Kidney epithelial cell (primary cell): ENCODE data around the gene ECHDC3. TPM values are rescaled to one million over a fixed set of nuclear protein-coding genes. Genes with fewer than 3 reads are reported as not detected.
"Not testable (repeated sequence)": the region's sequence is repeated elsewhere in the genome, so short reads cannot be mapped to it uniquely, and the experiment has no call there.

Source experiments
- DNase-seq: peaks from one replicate; pipeline ENCODE4 v3.0.0-alpha.2; 2010; ENCODE audit warnings: low read depth
- H3K27me3 ChIP-seq: 2 replicates; pipeline ENCODE4 v1.6.0; 2011; ENCODE audit warnings: low read length; ENCODE audit not compliant: control insufficient read depth, insufficient read depth
- H3K36me3 ChIP-seq: 2 replicates; pipeline ENCODE4 v1.5.1; 2011; ENCODE audit warnings: low read length; ENCODE audit not compliant: control insufficient read depth, insufficient read depth
- H3K4me3 ChIP-seq: 2 replicates; pipeline ENCODE4 v1.5.1; 2011; ENCODE audit warnings: low read depth, mild to moderate bottlenecking, control low read depth, low read length
- total RNA-seq: library from RNA; depleted of rRNA; stranded (reverse); fragments of >200 nt; gene quantifications from 2 replicates; pipeline ENCODE4 v1.2.3, GENCODE V29; 2015
- TF ChIP-seq, protein P1 (sequence below): IDR thresholded peaks from 2 replicates; pipeline ENCODE4 v1.5.1; 2011; ENCODE audit warnings: mild to moderate bottlenecking, moderate library complexity, low read length, control low read depth, inconsistent platforms; ENCODE audit not compliant: insufficient read depth, poor library complexity, severe bottlenecking

ECHDC3 gene
- total RNA-seq, 1 donor from 2014 or later: 35.1 TPM

DNA sequence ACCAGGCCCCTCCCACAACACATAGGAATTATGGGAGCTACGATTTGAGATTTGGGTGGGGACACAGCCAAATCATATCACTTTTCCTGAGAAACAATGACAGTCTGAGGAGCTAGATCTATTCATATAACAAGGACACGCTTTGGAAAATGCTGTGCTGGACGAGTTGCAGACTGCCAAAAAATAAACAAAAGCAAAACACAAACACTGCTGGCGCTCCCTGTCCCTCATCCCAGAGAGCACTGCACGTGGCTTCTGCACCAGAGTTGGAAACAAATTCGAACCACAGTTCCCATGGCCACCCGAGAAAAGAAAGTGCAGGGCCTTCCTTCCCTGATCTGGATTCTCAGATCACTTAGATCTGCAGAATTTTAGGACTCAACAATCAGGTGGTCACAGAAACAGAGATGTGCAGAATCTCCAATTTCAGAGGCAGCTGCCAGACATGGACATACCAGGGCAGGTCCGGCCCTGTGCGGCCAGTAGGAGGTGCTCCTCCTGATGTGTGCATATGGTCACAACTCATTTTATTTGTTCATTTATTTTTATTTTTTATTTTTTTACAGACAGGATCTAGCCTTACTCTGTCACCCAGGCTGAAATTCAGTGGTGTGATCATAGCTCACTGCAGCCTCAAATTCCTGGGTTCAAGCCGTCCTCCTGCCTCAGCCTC lies 35.2 kb upstream of the ECHDC3 start:
- no peaks in the 10 kb centered on the region for H3K27me3 ChIP-seq
- H3K4me3 ChIP-seq: no peak overlapping the region
- DNase-seq: no peak
- H3K36me3 ChIP-seq: no peaks in the 10 kb centered on the region
- TF ChIP-seq, protein P1, sequence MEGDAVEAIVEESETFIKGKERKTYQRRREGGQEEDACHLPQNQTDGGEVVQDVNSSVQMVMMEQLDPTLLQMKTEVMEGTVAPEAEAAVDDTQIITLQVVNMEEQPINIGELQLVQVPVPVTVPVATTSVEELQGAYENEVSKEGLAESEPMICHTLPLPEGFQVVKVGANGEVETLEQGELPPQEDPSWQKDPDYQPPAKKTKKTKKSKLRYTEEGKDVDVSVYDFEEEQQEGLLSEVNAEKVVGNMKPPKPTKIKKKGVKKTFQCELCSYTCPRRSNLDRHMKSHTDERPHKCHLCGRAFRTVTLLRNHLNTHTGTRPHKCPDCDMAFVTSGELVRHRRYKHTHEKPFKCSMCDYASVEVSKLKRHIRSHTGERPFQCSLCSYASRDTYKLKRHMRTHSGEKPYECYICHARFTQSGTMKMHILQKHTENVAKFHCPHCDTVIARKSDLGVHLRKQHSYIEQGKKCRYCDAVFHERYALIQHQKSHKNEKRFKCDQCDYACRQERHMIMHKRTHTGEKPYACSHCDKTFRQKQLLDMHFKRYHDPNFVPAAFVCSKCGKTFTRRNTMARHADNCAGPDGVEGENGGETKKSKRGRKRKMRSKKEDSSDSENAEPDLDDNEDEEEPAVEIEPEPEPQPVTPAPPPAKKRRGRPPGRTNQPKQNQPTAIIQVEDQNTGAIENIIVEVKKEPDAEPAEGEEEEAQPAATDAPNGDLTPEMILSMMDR: peak; percentile 6

DNA sequence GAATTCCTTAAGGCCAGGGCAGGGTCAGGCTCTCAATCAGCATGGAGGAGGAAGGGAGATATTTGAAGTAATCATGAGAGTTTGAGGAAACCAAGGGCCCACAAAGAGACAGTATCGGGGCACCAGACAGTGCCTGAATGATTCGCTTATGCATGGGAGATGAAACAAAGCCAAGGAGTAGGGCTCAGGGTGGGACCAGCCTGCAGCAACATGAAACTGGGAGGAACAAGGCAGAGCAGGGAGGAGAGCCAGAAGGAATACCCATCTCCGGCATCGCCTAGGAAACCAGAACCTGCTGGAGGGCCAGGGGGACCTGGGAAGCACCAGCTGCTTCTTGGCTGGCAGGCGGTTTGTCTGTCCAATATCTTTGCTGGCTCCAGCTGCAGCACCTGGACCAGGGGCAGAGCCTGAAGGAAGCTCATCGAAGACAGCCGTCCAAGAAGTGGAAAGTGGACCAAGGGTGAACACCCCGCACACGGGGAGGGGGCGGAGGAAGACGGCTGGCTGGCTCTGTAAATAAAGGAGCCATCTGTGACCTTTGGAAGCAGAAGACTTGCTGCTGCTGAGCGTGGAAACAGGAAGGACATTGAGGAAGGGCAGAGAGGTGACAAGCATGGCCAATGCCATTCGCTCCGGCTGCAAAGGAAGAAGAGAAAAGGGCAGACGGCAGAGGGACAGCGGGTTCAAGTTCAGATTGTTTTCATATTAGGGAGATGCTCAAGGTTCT lies 34.4 kb upstream of the ECHDC3 start:
- H3K36me3 ChIP-seq: no peaks in the 10 kb centered on the region
- H3K27me3 ChIP-seq: no peaks in the 10 kb centered on the region
- TF ChIP-seq, protein P1: no peak
- H3K4me3 ChIP-seq: no peak overlapping the region
- DNase-seq: no peak

DNA sequence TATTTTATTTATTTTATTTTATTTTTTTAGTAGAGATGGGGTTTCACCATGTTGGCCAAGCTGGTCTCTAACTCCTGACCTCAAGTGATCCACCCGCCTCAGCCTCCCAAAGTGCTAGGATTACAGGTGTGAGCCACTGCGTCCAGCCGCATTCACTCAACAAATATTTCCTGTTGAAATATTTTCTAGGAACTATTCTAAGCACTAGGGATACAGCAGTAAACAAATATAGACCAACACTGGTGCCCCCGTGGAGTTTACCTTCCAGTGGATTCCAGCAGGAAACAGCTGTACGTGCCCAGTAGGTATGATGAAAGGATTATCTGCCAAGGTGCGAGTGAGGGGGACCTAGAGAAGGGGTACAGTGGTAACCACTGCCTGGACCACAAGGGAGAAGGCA lies 33.4 kb upstream of the ECHDC3 start:
- H3K36me3 ChIP-seq, DNase-seq, H3K4me3 ChIP-seq, H3K27me3 ChIP-seq: not testable (repeated sequence)

DNA sequence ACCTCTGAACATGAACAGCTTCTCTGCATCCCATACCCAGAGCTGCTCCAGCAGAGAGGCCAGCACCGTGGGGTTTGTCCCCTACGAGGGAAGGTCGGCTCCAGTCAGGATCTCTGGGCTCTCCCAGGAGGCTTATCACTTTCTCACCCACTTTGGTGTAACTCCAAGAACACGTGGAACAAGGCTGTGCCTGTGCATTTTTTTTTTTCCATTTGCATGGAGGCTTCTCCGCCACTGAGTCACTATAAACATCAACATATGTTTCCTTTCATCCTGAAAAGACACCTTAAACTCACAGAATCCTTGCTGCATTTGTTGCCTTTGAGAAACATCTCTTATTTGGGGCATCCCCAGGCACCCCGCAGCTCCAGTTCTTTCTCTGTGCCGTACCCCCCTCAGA lies 29.4 kb upstream of the ECHDC3 start:
- DNase-seq: no peak
- H3K4me3 ChIP-seq: no peak overlapping the region
- H3K36me3 ChIP-seq: no peaks in the 10 kb centered on the region
- TF ChIP-seq, protein P1: no peak
- no peaks in the 10 kb centered on the region for H3K27me3 ChIP-seq

DNA sequence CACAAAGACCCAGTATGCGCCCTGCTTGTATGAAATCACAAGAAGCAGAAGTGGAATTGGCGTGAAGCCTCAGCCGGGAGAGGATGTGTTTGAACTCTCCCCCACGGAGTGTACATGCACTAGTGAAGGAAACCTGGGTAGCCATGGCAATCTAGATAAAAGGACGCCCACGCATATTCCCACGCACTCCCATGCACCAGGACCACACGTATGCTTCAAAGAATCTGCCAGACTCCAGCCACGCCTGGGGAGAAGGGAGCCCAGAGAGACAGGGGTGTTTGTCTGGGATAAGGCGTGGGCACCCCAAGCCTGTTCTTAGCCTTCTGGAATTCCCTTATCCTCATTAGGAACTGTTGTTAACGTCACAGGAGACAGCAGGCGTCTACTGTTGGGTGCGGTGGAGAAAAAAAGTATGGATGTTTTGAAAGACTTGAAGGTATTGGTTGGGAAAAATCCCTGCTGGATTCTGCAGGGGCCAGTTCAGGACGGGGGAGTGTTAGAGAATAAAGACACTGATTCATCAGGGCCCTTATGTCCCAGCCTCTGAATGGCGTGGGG lies 28.9 kb upstream of the ECHDC3 start:
- TF ChIP-seq, protein P1: no peak
- peak; percentile 43 for DNase-seq
- Histone ChIP-seq H3K4me3 (no peak overlapping the region), H3K27me3 (no peaks in the 10 kb centered on the region), H3K36me3 (no peaks in the 10 kb centered on the region)

DNA sequence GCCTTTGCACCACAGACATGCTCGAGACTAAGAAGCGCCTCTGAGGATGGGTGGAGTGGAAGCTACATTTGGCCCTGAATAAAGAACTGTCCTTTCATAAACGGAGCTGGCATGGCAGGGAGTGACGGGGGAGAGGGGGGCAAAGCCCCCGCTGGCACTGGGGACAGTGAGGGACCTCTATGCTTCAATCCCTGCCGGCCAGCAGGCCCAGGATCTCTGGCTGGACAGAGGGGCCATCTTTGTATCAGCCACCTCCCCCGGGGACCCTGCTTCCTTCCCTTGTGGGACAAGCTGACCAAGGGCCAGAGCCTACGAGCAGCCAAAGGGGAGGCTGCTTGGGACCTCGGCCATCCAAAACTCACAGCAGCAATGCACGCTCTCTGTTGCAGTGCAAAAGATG lies 28.2 kb upstream of the ECHDC3 start:
- no peak overlapping the region for H3K4me3 ChIP-seq
- TF ChIP-seq, protein P1: no peak
- no peak for DNase-seq

More for the DNA sequence above, 28.2 kb upstream of the ECHDC3 start:
- Histone ChIP-seq H3K27me3 (no peaks in the 10 kb centered on the region), H3K36me3 (no peaks in the 10 kb centered on the region)
